A673 (cell line): ENCODE results near the gene GUCD1. TPM values are rescaled to one million over a fixed set of nuclear protein-coding genes. Genes with fewer than 3 reads are reported as not detected.

Experiments used
- BruUV-seq: library from RNA; stranded (reverse); fragments of 400-500 nt; replicated peaks from 2 replicates; lab custom pipeline; 2021; lab: Mats Ljungman, UMichigan
- CTCF ChIA-PET: fragments of 300-600 bp; sonication (Branson Sonifier 250); formaldehyde crosslinking; loops from one replicate; lab custom pipeline; 2022; ENCODE audit warnings: antibody characterized with exemption; lab: Charles Lee
- POLR2A ChIA-PET: fragments of 300-600 bp; sonication (Branson Sonifier 250); formaldehyde crosslinking; loops from one replicate; lab custom pipeline; 2022; ENCODE audit warnings: antibody characterized with exemption; ENCODE audit not compliant: low non-redundant PET; lab: Charles Lee
- DNase-seq: peaks from one replicate; pipeline ENCODE4 v3.0.0-alpha.2; 2015; ENCODE audit warnings: low spot score
- H3K27ac ChIP-seq: fragments of 200-600 bp; sonication (generic); 2 replicates; pipeline ENCODE4 v1.5.1; 2016; ENCODE audit warnings: mixed run types, low read depth, mild to moderate bottlenecking, mixed read lengths, antibody characterized with exemption, low read length; ENCODE audit not compliant: poor library complexity, severe bottlenecking
- H3K27me3 ChIP-seq: fragments of 200-600 bp; sonication (generic); replicated peaks from 2 replicates; pipeline ENCODE4 v1.6.1; 2017; ENCODE audit warnings: mixed run types, low read depth, mild to moderate bottlenecking, mixed read lengths, antibody characterized with exemption, low read length; ENCODE audit not compliant: insufficient read depth, poor library complexity
- H3K36me3 ChIP-seq: fragments of 200-600 bp; sonication (generic); 2 replicates; pipeline ENCODE4 v1.6.1; 2016; ENCODE audit warnings: mixed run types, mild to moderate bottlenecking, mixed read lengths, antibody characterized with exemption, low read length; ENCODE audit not compliant: insufficient read depth, poor library complexity, severe bottlenecking
- H3K4me1 ChIP-seq: fragments of 200-600 bp; sonication (generic); 2 replicates; pipeline ENCODE4 v1.6.1; 2017; ENCODE audit warnings: mixed run types, mild to moderate bottlenecking, mixed read lengths, antibody characterized with exemption, low read length; ENCODE audit not compliant: insufficient read depth, poor library complexity, severe bottlenecking
- H3K4me3 ChIP-seq: fragments of 200-600 bp; sonication (generic); 2 replicates; pipeline ENCODE4 v1.5.1; 2016; ENCODE audit warnings: low read depth, mixed run types, mild to moderate bottlenecking, mixed read lengths, low read length; ENCODE audit not compliant: poor library complexity, severe bottlenecking
- H3K9me3 ChIP-seq: fragments of 200-600 bp; sonication (generic); 2 replicates; pipeline ENCODE4 v1.6.1; 2016; ENCODE audit warnings: mixed run types, low read depth, mild to moderate bottlenecking, mixed read lengths, antibody characterized with exemption, low read length; ENCODE audit not compliant: poor library complexity, severe bottlenecking
- CTCF ChIP-seq: fragments of 300-800, 200-600 bp; sonication (generic); conservative IDR thresholded peaks from 2 replicates; pipeline ENCODE4 v1.5.1; 2017; ENCODE audit warnings: low read depth, mild to moderate bottlenecking, antibody characterized with exemption, low read length, moderate library complexity, mixed read lengths
- EZH2 ChIP-seq: fragments of 200-600 bp; sonication (generic); IDR thresholded peaks from 2 replicates; pipeline ENCODE4 v1.6.1; 2017; ENCODE audit warnings: borderline replicate concordance, low read depth, mild to moderate bottlenecking, mixed read lengths, antibody characterized with exemption, low read length; ENCODE audit not compliant: poor library complexity, severe bottlenecking
- intact Hi-C: fragments of 100-400 bp; cut with micrococcal nuclease; formaldehyde crosslinking; loops from one replicate; pipeline ENCODE4 v1.10.0; 2022; ENCODE audit not compliant: unreplicated experiment
- total RNA-seq: library from RNA; stranded (reverse); gene quantifications from 2 replicates; pipeline ENCODE4 v1.2.3, GENCODE V29; 2021

Gene GUCD1
- total RNA-seq, 1 experiment from 2014 or later = 70.5 TPM

- TF ChIP-seq CTCF = peak; percentile 69
- TF ChIP-seq EZH2 = no peak
- DNase-seq = peak; percentile 66
- Histone ChIP-seq H3K4me1 (peaks cover 6% of the 10 kb centered on the region), H3K4me3 (no peak overlapping the region), H3K36me3 (no peaks in the 10 kb centered on the region), H3K27ac (no peak overlapping the region), H3K27me3 (no peaks in the 10 kb centered on the region), H3K9me3 (no peaks in the 10 kb centered on the region)
- POLR2A ChIA-PET = no interaction called here
- CTCF ChIA-PET = interaction anchor here (0.6 to 1.3 kb wide), 2 partner anchors 100 to 183 kb away, joined by 3 to 5 read pairs; no protein-coding TSS in a partner anchor
- intact Hi-C loops = loop anchor here (1.0 kb wide), 1 partner anchor 99 kb away; no protein-coding TSS in a partner anchor
- no TSS peak for BruUV-seq
These were observed 33.1 kb downstream of the GUCD1 start for GRCh38 chr22:24521791-24522245.

GRCh38 chr22:24519496-24519895 is 35.4 kb downstream of the GUCD1 start:
- no peak for DNase-seq
- Histone ChIP-seq H3K4me3 (no peak overlapping the region), H3K27ac (no peak overlapping the region), H3K4me1 (peaks cover 13% of the 10 kb centered on the region), H3K36me3 (no peaks in the 10 kb centered on the region), H3K9me3 (no peaks in the 10 kb centered on the region), H3K27me3 (no peaks in the 10 kb centered on the region)
- no TSS peak for BruUV-seq
- CTCF ChIA-PET = no interaction called here
- POLR2A ChIA-PET = no interaction called here
- intact Hi-C loops = no loop called here
- TF ChIP-seq CTCF = no peak
- TF ChIP-seq EZH2 = no peak

- no peaks in the 10 kb centered on the region for H3K9me3 ChIP-seq
- no peak overlapping the region for H3K27ac ChIP-seq
- no peak for TF ChIP-seq CTCF
- TF ChIP-seq EZH2 = no peak
- H3K36me3 ChIP-seq = no peaks in the 10 kb centered on the region
- H3K27me3 ChIP-seq = no peaks in the 10 kb centered on the region
- ChIA-PET POLR2A (no interaction called here), CTCF (no interaction called here)
- no TSS peak for BruUV-seq
- no peak for DNase-seq
- no peak overlapping the region for H3K4me3 ChIP-seq
- H3K4me1 ChIP-seq = peaks cover 13% of the 10 kb centered on the region
- intact Hi-C loops = no loop called here
These were observed 36.0 kb downstream of the GUCD1 start for GRCh38 chr22:24518771-24519485.
